HL-60/S4 treated with retinoic acid at 250 ng/mL for 4 days and 3 days (cell line): ENCODE data around the gene TAF6L.
"Not testable (repeated sequence)": the region's sequence is repeated elsewhere in the genome, so short reads cannot be mapped to it uniquely, and the experiment has no call there.

ENCODE experiments used
- in situ Hi-C: fragments of 300-500 bp; cut with MboI; formaldehyde crosslinking; loops from 2 replicates; pipeline ENCODE4 v1.7.0; 2022; ENCODE audit warnings: low sequenced_read_pairs

The TAF6L gene

GRCh38 chr11:62804310-62805075, 33.3 kb downstream of the TAF6L start:
- in situ Hi-C loops: no loop called here

GRCh38 chr11:62805076-62805892, 34.1 kb downstream of the TAF6L start, which contains the start of gene NXF1:
Gene NXF1 (minus strand): TSS chr11:62805440. CDS start chr11:62805356, 84 bp downstream.
- in situ Hi-C loops: no loop called here

- in situ Hi-C loops: no loop called here
Observed at GRCh38 chr11:62805961-62806441, 34.8 kb downstream of the TAF6L start.

- in situ Hi-C loops: no loop called here
Observed at GRCh38 chr11:62806611-62807121, 35.5 kb downstream of the TAF6L start.

- in situ Hi-C loops: no loop called here
Observed at GRCh38 chr11:62810748-62811147, 39.6 kb downstream of the TAF6L start.

GRCh38 chr11:62811659-62812058, 40.5 kb downstream of the TAF6L start:
- in situ Hi-C loops: no loop called here

DNA sequence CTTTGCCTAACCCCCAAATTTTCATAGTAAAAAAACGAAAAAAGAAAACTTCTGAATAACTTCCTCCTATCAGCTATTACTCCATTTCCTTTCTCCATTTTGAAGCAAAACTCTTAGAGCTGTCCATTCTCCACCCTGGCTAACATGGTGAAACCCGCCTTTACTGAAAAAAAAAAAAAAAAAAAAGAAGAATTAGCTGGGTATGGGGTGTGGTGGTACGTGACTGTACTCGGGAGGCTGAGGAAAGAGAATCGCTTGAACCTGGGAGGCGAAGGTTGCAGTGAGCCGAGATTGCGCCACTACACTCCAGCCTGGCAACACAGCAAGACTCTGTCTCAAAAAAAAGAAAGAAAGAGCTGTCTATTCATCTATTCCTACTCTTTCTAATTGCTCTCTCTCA, 45.4 kb downstream of the TAF6L start:
- in situ Hi-C loops: no loop called here

- in situ Hi-C loops: no loop called here
Observed at GRCh38 chr11:62817129-62817528, 45.9 kb downstream of the TAF6L start.

DNA sequence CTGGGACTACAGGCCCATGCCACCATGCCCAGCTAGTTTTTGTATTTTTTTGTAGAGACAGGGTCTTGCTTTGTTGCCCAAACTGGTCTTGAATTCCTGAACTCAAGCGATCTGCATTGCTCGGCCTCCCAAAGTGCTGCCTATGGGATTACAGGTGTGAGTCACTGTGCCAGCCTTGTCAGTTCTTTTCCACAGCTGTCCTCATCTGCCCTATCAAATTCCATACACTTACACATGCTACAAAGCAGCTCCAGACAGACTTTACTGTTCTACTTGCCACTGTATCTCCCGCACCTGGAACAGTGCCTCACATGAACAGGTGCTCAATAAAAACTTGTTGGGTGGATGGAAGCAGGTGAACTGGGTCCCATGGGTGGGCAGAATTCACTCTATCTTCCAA, 52.5 kb downstream of the TAF6L start:
- in situ Hi-C loops: no loop called here

GRCh38 chr11:62828130-62828529, 56.9 kb downstream of the TAF6L start:
- in situ Hi-C loops: not testable (repeated sequence)

DNA sequence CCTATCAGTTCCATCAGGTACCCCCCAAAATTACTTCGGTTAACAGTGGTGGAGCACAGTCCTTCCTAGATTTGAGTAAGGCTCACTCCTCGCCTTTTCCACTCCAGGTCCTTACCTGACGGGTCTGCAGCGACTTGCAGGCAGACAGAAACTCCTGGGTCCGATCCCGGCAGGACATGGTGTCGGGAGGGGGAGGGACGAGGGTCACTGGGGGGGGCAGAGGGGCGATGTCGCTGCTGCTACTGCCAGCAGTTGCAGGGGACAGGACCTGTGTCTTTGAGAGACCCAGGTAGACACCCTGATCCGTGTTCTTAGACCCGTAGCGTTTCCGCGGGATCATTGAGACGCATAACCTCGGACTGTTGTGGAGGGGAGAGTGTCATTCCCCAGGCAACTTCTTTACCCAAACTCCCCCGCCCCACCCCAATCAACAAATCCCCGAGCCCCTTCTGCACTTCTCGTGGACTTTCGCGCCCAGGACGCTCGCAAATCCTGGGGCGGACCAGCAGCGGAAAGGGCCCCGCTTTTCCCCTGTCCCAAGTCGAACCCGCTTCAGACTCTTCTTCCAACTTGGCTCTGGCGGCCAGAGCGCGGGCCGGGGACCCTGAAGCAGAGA, 59.8 kb downstream of the TAF6L start:
- in situ Hi-C loops: no loop called here

- in situ Hi-C loops: no loop called here
Observed at GRCh38 chr11:62831520-62832335, 60.5 kb downstream of the TAF6L start, which contains the start of gene STX5. Gene STX5 (minus strand): TSS chr11:62832051. CDS start chr11:62831243, 808 bp downstream.

DNA sequence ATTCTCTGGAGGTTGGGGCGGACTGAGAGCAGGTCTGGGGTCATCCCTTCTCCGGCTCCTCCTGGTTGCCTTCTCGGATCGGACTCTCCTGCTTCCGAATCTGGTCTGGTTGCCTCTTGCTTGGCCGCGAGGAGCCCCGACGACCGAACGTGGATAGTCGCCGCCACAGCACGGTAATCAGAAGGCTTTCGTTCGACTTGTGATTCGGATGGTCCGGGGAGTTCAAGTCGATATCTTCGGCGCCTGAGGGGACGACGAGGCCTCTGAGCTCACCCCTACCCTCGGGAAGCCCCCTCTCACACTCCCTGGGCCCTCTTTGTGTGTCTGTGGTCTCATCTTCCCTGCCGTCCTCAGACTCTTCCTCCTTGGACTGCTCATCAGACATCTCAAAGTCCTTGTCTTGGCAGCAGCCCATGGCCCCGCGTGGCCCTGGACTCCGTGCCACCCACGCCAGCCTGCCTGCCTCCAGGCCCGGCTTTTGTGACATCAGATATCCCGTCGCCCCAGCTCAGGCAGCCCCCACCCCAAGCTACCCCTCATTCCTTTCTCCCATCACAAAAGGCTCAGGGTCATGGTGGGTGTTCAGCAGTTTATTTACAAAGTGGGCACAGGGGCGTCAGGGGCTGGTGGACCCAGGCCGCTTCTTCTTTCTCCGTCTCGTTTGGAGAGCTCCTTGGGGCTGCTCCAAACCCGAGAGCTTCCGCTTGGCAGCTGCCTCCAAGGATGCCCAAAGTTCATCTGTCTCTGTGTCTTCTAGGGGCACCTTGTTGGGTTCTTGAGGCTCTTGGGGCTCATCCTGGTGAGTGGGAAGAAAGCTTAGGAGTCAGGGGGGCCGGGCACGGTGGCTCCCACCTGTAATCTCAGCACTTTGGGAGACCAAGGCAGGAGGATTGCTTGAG, 61.4 kb downstream of the TAF6L start, which contains the start of gene TEX54:
Gene TEX54, minus strand, starts transcription at position 506 of the 899 bp plus-strand sequence.
- in situ Hi-C loops: no loop called here

DNA sequence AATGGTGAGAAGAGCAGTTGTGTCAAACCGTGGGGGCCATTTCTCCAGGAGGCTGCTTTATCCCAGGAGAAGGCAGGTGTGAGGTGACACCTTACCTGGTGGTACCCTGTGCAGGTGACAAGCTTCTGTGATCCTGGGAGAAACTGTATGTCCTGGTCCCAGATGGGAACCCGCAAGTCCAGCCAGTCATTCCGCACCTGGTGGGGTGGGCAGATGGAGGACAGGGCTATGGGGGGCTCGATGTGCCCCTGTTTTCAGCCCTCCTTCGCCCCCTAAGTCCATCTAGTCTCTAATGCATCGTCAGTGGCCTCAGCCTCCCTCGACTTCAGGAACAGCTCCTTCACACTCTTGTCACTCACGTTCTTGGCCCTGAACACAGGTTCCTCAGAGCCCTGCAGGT, 64.1 kb downstream of the TAF6L start:
- in situ Hi-C loops: no loop called here
